Trophoblast cell (in vitro differentiated cells and primary cell): ENCODE results near the gene COPS7A.
A peak's percentile ranks its signal among the peaks of the same experiment; 100 is the strongest.

Experiments
- DNase-seq, 2 donors: peaks; one replicate each; pipeline ENCODE4 v3.0.0-alpha.2; 2016
- H2AFZ ChIP-seq: 2 replicates; pipeline ENCODE4 v1.6.1; 2013; ENCODE audit warnings: low read length, moderate library complexity, mild to moderate bottlenecking; ENCODE audit not compliant: insufficient read depth, poor library complexity
- H2AK5ac ChIP-seq: 2 replicates; pipeline ENCODE4 v1.6.1; 2013; ENCODE audit warnings: mild to moderate bottlenecking, low read length
- H2BK120ac ChIP-seq: 2 replicates; pipeline ENCODE4 v1.6.1; 2013; ENCODE audit warnings: low read length, mild to moderate bottlenecking, moderate library complexity; ENCODE audit not compliant: insufficient read depth, poor library complexity
- H2BK12ac ChIP-seq: 2 replicates; pipeline ENCODE4 v1.6.1; 2013; ENCODE audit warnings: mild to moderate bottlenecking, low read length, moderate library complexity
- H2BK5ac ChIP-seq: 2 replicates; pipeline ENCODE4 v1.6.1; 2013; ENCODE audit warnings: low read length, low read depth, moderate library complexity, mild to moderate bottlenecking; ENCODE audit not compliant: poor library complexity
- H3K14ac ChIP-seq: 2 replicates; pipeline ENCODE4 v1.6.1; 2013; ENCODE audit warnings: mild to moderate bottlenecking, low read length
- H3K18ac ChIP-seq: 2 replicates; pipeline ENCODE4 v1.6.1; 2013; ENCODE audit warnings: mild to moderate bottlenecking, low read length
- H3K23ac ChIP-seq: 2 replicates; pipeline ENCODE4 v1.6.1; 2013; ENCODE audit warnings: low read length
- H3K27ac ChIP-seq: 2 replicates; pipeline ENCODE4 v1.5.1; 2013; ENCODE audit warnings: low read depth, mild to moderate bottlenecking, inconsistent platforms, low read length, moderate library complexity
- H3K27me3 ChIP-seq: 2 replicates; pipeline ENCODE4 v1.6.1; 2013; ENCODE audit warnings: inconsistent platforms, mild to moderate bottlenecking, low read length, moderate library complexity; ENCODE audit not compliant: insufficient read depth
- H3K36me3 ChIP-seq, 2 experiments: 1 replicate in 1 of 2; 2 replicates in 1 of 2; pipeline ENCODE4 v1.6.1; 2013; ENCODE audit warnings: low read length in 2 of 2, mild to moderate bottlenecking in 2 of 2, moderate library complexity in 1 of 2; ENCODE audit not compliant: insufficient read depth in 2 of 2, control insufficient read depth in 1 of 2
- H3K4ac ChIP-seq: 2 replicates; pipeline ENCODE4 v1.6.1; 2013; ENCODE audit warnings: low read depth, mild to moderate bottlenecking, low read length, moderate library complexity
- H3K4me1 ChIP-seq, 2 experiments: 1 replicate in 1 of 2; 2 replicates in 1 of 2; pipeline ENCODE4 v1.6.1; 2013; ENCODE audit warnings: low read length in 2 of 2, mild to moderate bottlenecking in 2 of 2, moderate library complexity in 1 of 2; ENCODE audit not compliant: insufficient read depth in 2 of 2, control insufficient read depth in 1 of 2
- H3K4me2 ChIP-seq: 2 replicates; pipeline ENCODE4 v1.6.1; 2013; ENCODE audit warnings: inconsistent platforms, mild to moderate bottlenecking, low read length, moderate library complexity
- H3K4me3 ChIP-seq: 2 replicates; pipeline ENCODE4 v1.5.1; 2013; ENCODE audit warnings: mild to moderate bottlenecking, low read depth, low read length, inconsistent platforms
- H3K79me1 ChIP-seq: one replicate; pipeline ENCODE4 v1.6.1; 2013; ENCODE audit warnings: low read length
- H3K79me2 ChIP-seq: 2 replicates; pipeline ENCODE4 v1.6.1; 2013; ENCODE audit warnings: low read length, mild to moderate bottlenecking; ENCODE audit not compliant: control insufficient read depth, insufficient read depth, poor library complexity
- H3K9ac ChIP-seq: 2 replicates; pipeline ENCODE4 v1.6.1; 2013; ENCODE audit warnings: mild to moderate bottlenecking, low read length
- H3K9me3 ChIP-seq: 2 replicates; pipeline ENCODE4 v1.6.1; 2013; ENCODE audit warnings: low read depth, mild to moderate bottlenecking, control low read depth, inconsistent platforms, low read length; ENCODE audit not compliant: insufficient read depth
- H4K12ac ChIP-seq: 2 replicates; pipeline ENCODE4 v1.6.1; 2013; ENCODE audit warnings: low read depth, mild to moderate bottlenecking, low read length, moderate library complexity
- H4K8ac ChIP-seq: 2 replicates; pipeline ENCODE4 v1.6.1; 2013; ENCODE audit warnings: low read depth, mild to moderate bottlenecking, low read length, moderate library complexity
- H4K91ac ChIP-seq: one replicate; pipeline ENCODE4 v1.6.1; 2013; ENCODE audit warnings: low read depth, mild to moderate bottlenecking, low read length, moderate library complexity
- WGBS: extraction: QIAGEN DNeasy Blood & Tissue Kit; methylation state at CpG from one replicate; pipeline ENCODE4 v1.1.7; 2013; ENCODE audit warnings: missing lambda C conversion rate; ENCODE audit not compliant: insufficient read length, insufficient coverage; ENCODE audit errors: extremely low coverage; 5-methylcytosine and 5-hydroxymethylcytosine counted together

Gene COPS7A

DNA sequence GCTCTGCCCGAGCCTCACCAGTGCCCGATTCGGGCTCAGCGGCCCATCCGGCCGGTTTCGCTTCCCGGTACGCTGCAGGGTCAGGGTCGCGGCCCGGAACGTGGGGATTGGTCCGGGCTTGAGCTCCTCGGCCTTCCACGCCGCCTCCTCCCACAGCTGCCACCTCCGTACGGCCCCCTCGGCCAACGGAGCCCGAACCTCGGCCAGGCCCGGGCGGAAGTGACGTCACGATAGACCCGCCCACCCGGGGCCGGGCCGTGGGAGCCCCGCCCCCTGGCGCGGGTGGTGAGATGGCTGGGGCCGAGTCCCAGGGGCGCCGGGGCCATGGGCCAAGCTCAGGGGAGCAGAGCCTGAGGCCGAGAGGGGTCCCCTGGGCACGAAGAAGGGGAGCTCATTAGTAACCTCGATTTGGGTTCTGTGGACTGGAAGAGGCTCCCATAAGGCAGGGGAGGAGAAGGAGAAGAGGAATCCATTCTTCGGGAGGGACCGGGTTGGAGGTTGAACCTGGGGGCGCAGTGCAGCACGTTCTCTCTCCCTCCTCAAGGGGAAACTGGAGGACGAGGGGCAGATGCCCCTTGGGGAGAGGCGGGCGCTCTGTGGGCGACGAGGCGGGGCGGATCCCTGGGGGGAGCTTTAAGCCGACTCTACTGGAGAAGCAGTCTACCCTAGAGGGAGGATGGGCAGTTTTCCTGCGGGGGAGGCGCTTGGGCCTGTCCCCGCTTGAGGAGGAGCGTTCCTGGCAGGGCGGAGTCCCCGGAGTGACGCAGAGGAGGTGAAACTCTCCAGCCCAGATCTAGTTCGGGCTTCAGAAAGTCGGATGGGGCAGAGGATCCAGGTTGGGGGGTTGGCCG, 29.3 kb downstream of the COPS7A start, which contains the start of gene MLF2:
Gene MLF2, minus strand, starts transcription at position 221 of the 851 bp plus-strand sequence. CDS start 807 bp downstream, outside the sequence.
- Histone ChIP-seq H3K79me1 (peaks cover 12% of the 10 kb centered on the region), H3K4ac (peak within 1 kb of the TSS; percentile 100), H3K9ac (peak within 1 kb of the TSS; percentile 99), H3K36me3 (peaks cover 32 to 37% of the 10 kb centered on the region in 2 experiments), H4K12ac (peak within 1 kb of the TSS; percentile 95), H3K4me2 (peak within 1 kb of the TSS; percentile 94), H2BK12ac (no peak within 1 kb of the TSS), H2AK5ac (peak within 1 kb of the TSS; percentile 95), H3K9me3 (peaks cover 3% of the 10 kb centered on the region), H3K4me1 (peaks cover 5 to 6% of the 10 kb centered on the region in 2 experiments), H4K91ac (peak within 1 kb of the TSS; percentile 96), H2AFZ (peak within 1 kb of the TSS; percentile 96), H3K27me3 (no peaks in the 10 kb centered on the region), H4K8ac (peak within 1 kb of the TSS; percentile 97), H3K23ac (no peak within 1 kb of the TSS), H2BK5ac (peak within 1 kb of the TSS; percentile 95), H3K79me2 (peaks cover 15% of the 10 kb centered on the region), H3K18ac (peak within 1 kb of the TSS; percentile 100), H3K14ac (peak within 1 kb of the TSS; percentile 100), H3K27ac (peak within 1 kb of the TSS; percentile 86), H2BK120ac (peak within 1 kb of the TSS; percentile 96), H3K4me3 (peak within 1 kb of the TSS; percentile 98)
- peak; percentile 98 to 99 for DNase-seq
- WGBS: no CpG with 5 or more reads among the region's 62 CpGs

DNA sequence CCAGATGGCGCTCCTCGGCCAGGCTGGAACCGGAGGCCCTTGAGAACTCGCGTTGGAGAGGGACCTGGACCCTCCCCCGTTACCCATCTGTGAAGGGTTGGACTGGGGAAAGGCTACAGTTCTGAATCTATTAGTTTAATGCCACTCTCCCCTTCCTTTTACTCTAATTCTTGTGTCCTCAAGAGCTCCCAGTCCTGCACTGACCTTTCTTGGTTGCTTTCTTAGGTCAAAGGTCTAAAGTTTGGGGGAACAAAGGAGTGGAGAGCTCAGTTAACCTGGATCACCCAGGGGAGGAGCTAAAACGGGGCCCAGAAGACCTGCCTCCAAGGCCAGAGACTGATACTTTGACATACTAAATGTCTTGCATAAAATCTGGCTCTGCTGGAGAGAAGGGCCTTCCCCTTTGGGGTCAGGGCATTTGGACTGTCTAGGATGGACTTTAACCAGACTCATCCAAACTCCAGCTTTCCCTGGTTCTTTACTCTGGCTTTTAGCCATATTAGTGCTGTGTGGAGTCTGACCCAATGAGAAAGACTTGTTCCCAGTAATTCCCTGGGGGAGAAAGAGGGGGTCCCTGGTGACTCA, 30.0 kb downstream of the COPS7A start:
- H3K36me3 ChIP-seq: peaks cover 26 to 30% of the 10 kb centered on the region in 2 experiments
- H2BK5ac ChIP-seq: no peak overlapping the region
- H3K9me3 ChIP-seq: peaks cover 3% of the 10 kb centered on the region
- H3K79me1 ChIP-seq: peaks cover 12% of the 10 kb centered on the region
- no peak overlapping the region for H4K12ac ChIP-seq
- no CpG with 5 or more reads among the region's 7 CpGs for WGBS
- no peak for DNase-seq
- H3K23ac ChIP-seq: no peak overlapping the region
- no peak overlapping the region for H3K4me3 ChIP-seq
- no peak overlapping the region for H3K9ac ChIP-seq
- no peak overlapping the region for H3K14ac ChIP-seq
- peak overlapping the region; percentile 43 for H3K4me2 ChIP-seq
- H3K27me3 ChIP-seq: no peaks in the 10 kb centered on the region
- no peak overlapping the region for H2BK120ac ChIP-seq
- H3K4me1 ChIP-seq: peaks cover 5 to 6% of the 10 kb centered on the region in 2 experiments
- no peak overlapping the region for H3K4ac ChIP-seq
- peak overlapping the region; percentile 12 for H4K8ac ChIP-seq
- H4K91ac ChIP-seq: no peak overlapping the region
- H2BK12ac ChIP-seq: no peak overlapping the region
- peaks cover 15% of the 10 kb centered on the region for H3K79me2 ChIP-seq
- no peak overlapping the region for H2AK5ac ChIP-seq
- no peak overlapping the region for H3K18ac ChIP-seq
- H2AFZ ChIP-seq: no peak overlapping the region
- no peak overlapping the region for H3K27ac ChIP-seq

DNA sequence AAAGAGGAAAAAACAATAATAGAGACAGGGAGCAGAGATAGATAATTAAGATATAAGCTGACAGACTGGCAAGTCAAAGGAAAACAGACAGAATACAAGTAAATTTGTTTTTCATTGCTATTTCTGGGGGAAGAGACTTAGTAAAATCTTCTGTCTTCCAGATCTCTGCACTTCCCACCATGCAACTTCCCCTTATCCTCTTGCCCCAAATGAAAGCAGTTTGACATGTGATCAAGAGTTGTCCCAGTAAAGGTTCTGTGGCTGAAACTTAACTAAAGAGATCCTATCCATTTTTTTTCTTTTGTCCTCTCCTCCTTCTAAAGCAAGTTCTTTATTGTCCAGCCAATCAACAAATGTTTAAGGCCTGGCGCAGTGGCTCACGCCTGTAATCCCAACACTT, 30.6 kb downstream of the COPS7A start:
- Histone ChIP-seq H3K27me3 (no peaks in the 10 kb centered on the region), H3K27ac (no peak overlapping the region), H4K12ac (no peak overlapping the region), H3K23ac (no peak overlapping the region), H2AK5ac (no peak overlapping the region), H3K4me2 (no peak overlapping the region), H3K9me3 (peaks cover 3% of the 10 kb centered on the region), H3K79me1 (peaks cover 12% of the 10 kb centered on the region), H3K4ac (no peak overlapping the region), H3K14ac (no peak overlapping the region), H3K36me3 (peaks cover 20 to 25% of the 10 kb centered on the region in 2 experiments), H3K79me2 (peaks cover 15% of the 10 kb centered on the region), H2BK120ac (no peak overlapping the region), H3K18ac (no peak overlapping the region), H4K91ac (no peak overlapping the region), H3K9ac (no peak overlapping the region), H4K8ac (no peak overlapping the region), H3K4me1 (peaks cover 5 to 6% of the 10 kb centered on the region in 2 experiments), H3K4me3 (no peak overlapping the region), H2BK5ac (no peak overlapping the region), H2BK12ac (no peak overlapping the region), H2AFZ (no peak overlapping the region)
- no peak for DNase-seq
- WGBS: no CpG with 5 or more reads among the region's 2 CpGs

DNA sequence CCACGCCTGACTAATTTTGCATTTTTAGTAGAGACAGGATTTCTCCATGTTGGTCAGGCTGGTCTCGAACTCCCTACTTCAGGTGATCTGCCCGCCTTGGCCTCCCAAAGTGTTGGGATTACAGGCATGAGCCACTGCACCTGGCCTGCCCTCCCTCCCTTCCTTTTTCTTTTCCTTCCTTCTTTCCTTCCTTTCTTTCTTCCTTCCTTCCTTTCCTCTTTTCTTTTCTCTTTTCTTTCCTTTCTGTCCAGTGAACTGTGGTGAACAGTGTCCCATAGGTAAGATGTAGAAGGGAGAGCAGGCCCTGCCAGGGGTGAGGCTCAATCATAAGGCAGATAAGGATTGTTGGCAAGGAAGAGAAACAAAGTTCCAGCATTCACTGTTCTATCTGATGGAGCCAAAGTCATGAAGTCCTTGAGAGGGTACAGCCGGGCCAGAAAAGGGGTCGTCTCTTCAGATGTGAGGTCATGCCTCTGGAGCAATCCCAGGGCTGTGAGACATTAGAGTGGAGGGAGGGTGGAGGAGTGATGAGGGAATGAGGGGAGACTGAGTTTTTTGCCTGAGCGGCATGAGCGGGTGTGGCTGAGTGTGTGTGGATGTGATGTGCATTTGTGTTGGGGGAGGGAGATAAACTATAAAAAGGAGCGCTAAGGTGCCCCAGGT, 33.3 kb downstream of the COPS7A start:
- H4K8ac ChIP-seq: no peak overlapping the region
- H3K27ac ChIP-seq: no peak overlapping the region
- no peak overlapping the region for H3K4ac ChIP-seq
- no peaks in the 10 kb centered on the region for H3K27me3 ChIP-seq
- H4K12ac ChIP-seq: no peak overlapping the region
- H3K79me2 ChIP-seq: peaks cover 10% of the 10 kb centered on the region
- peaks cover 11% of the 10 kb centered on the region for H3K79me1 ChIP-seq
- no peak for DNase-seq
- peak overlapping the region; percentile 40 for H2AFZ ChIP-seq
- H4K91ac ChIP-seq: no peak overlapping the region
- H2BK120ac ChIP-seq: no peak overlapping the region
- no peak overlapping the region for H2BK5ac ChIP-seq
- H2BK12ac ChIP-seq: no peak overlapping the region
- H3K14ac ChIP-seq: no peak overlapping the region
- no peaks in the 10 kb centered on the region for H3K9me3 ChIP-seq
- WGBS: no CpG with 5 or more reads among the region's 8 CpGs
- H3K36me3 ChIP-seq: peaks cover 0 to under 1% of the 10 kb centered on the region in 2 experiments
- no peak overlapping the region for H3K9ac ChIP-seq
- no peak overlapping the region for H2AK5ac ChIP-seq
- no peak overlapping the region for H3K4me2 ChIP-seq
- no peak overlapping the region for H3K18ac ChIP-seq
- H3K4me1 ChIP-seq: peaks cover under 1% of the 10 kb centered on the region in 2 experiments
- H3K23ac ChIP-seq: no peak overlapping the region
- H3K4me3 ChIP-seq: no peak overlapping the region
